ENCODE data around the gene BRIP1.

GRCh38 chr17:61731330-61731729 lies 132.0 kb downstream of the BRIP1 start:
- TF ChIP-seq POLR2AphosphoS5 (IDR thresholded peaks at IDR 0.05; ENCODE audit: low read depth, low read length) (no peak), POLR2A (IDR thresholded peaks at IDR 0.05; ENCODE audit: low read depth, low read length) (no peak), TAF1 (IDR thresholded peaks at IDR 0.05; ENCODE audit: borderline replicate concordance, low read depth, low read length) (no peak)
